Cerebellar cortex (tissue), 1 donor: ENCODE results near the gene ZFAND5.

Source experiments
- DNase-seq: peaks from one replicate; pipeline ENCODE4 v3.0.0-alpha.2; 2015; ENCODE audit warnings: low spot score

ZFAND5 gene

DNA sequence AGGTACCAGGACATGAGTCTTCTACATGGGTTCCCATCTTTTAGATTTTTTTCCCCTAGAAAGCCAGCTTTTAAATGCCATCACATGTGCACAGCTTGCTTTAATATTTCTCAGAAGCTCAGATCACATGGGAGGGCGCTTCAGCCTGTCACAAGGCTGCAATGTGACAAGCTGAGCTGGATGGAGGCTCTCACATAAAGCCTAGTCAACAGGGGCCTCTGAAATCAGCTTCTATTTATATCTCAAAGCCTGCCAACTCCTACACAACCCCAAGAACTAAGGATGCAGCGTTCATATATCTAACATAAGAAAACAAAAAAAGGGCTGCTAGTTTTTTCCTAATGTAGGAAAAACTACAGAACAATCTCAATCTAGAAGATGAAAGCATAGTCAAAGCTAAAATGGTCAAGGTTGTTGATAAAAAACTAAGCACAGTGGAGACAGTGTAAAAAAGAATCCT lies 2.3 kb downstream of the ZFAND5 start:
- DNase-seq = peak; percentile 94

DNA sequence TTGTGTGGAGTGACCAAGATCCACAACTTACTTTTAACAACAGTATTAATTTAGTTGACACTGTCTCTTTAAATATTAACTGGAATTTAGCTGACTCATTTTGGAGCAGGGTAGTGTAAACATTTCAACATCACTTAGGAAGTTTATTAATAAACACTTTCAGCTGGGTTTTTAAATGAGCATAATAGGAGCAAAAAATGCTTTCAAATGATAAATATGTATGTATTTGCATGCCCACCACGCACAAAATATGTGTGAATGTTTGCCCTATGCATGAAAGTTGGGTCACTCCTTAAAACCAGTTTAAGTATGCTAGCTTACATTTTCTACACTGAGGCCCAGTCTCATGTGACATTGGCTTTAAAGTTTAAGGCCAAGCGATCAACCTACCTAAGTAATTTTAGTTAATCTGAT lies 2.9 kb downstream of the ZFAND5 start:
- DNase-seq = no peak

DNA sequence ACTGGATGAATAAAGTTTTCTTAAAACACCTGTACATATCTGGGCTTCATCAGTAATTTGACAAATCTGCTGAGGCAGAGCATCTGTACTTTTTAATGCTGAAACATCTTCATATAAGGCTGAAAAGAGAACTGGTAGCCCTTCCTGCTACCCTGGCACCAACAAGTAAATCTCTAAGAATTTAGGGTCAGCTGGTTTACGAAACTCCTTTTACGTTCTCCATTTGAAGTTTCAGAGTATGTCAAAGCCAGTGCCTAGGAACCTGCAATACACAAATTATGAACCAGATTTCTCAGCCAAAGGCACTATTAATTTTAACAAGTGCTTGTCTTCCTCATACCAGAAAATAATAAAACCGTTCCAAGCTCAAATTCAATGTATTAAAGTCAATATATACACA lies 3.8 kb downstream of the ZFAND5 start:
- peak; percentile 8 for DNase-seq

DNA sequence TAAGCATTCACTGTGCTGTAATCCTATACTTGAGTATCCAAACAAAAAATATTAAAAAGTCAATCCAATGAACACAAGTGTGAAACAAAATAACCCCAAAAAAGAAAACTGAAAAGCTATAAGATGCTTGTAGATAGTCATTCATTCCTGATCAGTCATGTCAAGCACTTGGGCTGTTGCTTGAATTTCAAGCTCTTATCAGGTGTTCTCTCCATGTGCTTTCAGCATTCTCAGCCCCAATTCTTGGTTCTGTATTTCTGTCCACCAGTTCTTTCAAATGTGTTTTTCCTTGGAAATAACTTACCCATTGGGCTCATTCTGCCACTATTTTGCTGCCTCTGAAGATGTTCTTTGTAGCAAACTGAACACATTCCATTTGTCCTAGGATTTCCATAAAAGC lies 4.7 kb downstream of the ZFAND5 start:
- peak; percentile 16 for DNase-seq

DNA sequence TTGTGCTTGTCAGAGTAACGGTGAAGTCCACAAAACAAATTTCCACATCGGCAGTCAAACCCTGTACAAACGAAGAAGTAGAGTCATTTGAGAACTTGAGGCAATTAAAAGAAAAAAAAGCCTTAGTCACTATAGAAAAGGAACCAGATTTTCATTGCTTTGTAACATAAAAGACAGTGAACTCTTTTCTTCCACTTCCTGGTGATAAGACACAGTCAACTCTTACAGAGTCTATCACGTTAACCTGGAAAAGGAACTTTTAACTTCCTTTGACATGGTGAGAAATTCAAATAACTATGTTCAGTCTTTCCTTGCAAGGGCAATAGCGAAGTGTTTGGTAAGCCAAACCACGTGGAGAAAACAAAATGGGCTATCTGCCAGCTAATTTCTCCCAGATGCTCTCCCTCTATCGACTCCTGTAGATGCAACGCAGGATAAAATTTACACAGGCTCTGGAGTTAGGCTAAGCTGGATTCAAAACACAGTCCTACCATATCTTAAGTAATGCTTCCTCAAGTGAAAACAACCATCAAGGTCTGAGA lies 8.9 kb downstream of the ZFAND5 start:
- DNase-seq = peak; percentile 75

DNA sequence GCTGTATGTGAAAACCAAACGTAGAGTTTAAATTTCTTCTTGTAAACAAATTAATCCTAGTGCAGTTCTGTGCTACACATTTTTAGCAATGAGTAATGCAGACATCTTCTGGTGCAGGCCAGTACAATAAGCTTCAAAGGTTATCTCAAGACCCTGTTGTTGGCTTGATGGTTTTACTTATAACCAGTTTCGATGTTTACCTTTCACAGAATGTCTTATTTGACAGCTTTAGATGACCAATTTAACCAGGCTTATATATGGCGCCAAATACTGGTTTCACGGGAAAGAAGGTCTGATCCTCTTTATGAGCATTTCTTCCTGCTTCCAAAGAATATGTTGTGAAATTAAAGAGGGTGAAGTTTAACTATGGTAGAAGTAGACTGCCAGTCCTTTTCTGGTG lies 9.9 kb downstream of the ZFAND5 start:
- no peak for DNase-seq

DNA sequence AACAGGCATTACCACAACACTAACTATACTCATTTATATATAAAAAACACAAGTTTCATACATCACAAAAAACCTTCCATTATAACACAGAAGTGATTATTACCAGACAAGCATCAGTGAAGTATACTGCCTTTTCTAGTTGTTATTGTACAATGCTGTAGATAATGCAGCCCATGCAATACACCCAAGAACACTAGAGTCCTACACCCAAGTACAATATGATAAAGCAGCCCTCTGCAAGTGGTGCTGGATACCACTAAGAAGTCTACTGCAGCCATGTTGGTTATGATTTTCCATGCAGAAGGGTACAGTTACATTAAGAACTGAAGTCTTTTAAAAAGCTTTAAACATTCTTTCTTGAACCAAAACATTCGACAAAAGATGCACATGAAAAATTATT lies 10.3 kb downstream of the ZFAND5 start:
- DNase-seq = no peak

DNA sequence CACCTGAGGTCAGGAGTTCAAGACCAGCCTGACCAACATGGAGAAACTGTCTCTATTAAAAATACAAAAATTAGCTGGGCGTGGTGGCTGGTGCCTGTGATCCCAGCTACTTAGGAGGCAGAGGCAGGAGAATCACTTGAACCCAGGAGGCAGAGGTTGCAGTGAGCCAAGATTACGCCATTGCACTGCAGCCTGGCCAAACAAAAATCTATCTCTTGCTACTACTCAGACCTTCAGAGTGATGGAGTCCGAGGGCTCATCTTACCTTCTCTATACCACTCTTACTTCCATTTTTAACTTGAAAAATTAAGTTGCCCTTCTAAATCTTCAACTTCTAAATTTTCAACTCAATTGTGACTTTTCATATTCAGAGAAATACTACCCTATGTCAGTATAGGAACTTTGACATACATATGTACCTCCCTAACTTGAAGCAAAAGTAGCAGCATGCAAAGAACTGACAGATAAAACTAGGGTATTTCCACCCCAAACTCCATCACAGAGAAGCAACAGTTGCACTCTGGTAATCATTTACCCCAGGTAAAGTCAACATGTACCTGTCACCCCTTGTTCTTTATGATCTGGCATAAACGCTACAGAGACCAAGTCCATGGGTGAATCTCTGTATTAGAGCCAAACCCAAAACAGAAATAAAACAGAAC lies 11.4 kb downstream of the ZFAND5 start:
- no peak for DNase-seq

DNA sequence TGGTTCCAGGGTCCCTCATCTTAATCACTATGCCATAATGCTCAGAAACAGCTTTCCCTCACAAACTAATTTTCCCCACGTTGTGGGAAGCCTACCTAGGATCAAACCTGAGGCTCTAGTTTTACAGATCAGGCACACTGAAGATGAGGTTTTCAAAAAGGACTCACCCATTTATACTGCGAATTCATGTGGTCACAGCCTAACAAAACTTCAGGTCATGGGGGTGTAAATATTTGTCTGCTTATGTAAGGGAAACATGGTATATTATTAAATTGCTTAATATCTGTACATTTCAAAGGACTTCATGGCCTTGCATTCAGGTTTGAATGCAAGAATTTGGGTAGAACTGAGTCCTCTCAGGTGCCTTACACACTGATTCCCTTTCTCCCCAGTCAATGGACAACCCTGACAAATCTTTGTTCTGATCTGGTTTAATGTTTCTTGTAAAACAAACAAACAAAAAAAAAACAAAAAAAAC lies 12.1 kb downstream of the ZFAND5 start:
- no peak for DNase-seq

DNA sequence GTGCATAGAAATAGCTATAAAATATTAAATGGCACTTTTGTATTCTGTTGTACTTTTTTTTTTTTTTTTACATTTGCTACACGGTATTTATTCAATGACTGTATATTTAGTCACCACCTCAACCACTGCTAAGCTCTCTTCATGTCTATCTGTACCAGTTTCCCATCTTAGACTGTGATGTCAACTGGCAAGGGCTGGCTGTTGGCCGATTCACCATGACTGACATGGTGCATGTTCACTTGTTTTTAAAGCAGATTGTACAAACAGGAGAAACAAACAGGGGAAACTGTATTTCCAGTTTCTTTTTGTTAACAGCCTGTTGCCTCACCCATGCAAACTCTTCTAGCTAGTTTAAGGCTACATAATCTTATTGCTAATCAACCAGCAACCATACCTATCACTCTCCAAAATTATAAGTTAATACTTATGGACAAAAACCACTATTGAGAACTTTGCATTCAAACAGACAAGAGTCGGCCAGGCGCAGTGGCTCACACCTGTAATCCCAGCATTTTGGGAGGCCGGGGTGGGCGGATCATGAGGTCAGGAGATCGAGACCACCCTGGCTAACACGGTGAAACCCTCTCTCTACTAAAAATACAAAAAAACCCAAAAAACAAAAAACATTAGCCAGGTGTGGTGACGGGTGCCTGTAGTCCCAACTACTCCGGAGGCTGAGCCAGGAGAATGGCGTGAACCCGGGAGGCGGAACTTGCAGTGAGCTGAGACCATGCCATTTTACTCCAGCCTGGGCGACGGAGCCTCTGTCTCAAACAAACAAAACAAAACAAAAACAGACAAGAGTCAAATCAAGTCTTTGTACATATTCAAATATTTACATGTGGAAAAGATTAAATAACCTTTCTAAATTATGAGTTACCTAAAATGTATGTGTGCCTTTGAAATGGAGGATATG lies 13.2 kb downstream of the ZFAND5 start:
- no peak for DNase-seq

DNA sequence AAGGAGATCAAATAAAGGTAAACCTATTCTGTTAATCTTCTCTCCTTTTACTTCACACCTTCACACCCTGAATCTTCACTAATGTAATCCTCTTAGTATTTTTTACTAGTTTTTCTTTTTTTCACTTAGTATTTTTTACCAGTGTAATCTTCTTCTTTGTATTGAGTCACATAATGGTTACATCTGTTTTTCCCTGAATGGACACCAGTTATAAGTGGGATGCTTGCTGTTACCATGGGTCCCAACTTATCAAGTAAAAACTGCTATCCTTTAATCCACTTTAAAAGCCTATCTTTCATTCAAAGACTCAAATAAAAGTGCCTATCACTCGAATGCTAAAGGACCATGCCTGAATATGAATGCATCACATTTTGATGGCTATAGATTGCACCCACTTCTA lies 15.1 kb downstream of the ZFAND5 start:
- no peak for DNase-seq

DNA sequence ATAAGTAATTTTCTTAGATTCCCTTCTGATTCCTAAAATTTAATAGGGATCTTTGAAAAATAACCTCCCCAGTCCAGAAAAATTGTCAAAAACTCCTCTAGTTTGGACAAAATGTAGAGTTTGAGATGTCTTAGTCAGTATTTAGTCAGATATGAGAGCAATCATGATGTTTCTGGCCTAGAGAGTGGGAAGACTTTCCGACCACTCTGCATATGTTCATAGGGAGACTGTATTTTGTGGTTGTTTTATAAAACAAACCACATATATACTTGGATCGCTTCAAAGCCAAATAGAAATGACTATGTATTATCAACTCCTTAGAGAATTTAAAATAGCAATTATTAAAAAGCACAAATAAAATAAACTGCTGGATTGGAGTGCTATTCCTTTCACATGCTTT lies 15.8 kb downstream of the ZFAND5 start:
- no peak for DNase-seq

DNA sequence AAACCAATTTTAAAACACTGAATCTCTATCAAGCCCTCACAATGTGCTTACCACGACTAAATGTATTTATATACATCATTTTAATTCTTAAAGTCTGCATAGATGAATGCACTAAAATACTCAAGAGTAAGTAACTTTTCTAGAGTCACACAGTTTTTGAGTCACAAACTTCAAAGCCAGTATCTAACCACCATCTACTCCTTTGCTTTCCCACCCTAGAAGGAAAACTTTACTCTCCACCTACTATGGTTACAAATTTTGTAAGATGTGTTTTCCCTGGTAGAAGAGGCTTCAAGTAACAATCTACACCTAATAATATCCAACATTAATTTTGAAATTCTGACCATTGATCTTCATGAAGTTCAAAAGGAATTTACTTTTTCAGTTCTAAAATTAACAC lies 18.7 kb downstream of the ZFAND5 start:
- DNase-seq = no peak

DNA sequence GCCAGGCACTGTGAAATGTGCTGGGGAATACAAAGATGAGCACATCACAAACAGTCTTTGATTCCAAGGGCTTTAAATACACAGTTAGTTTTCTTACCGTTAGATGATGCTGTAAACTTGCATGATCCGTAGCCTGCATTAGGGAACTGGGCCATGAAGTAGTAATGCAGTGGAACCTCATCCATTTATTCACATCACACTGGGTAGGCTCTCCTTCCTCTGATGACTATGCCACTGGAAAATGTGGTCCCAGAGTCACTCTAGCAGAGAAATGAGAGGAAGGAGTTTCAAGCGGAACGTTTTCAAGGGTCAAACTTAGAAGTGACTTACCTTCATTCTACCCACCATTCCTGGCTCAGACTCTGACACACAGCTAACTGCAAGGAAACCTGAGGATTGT lies 26.4 kb downstream of the ZFAND5 start:
- DNase-seq = no peak

DNA sequence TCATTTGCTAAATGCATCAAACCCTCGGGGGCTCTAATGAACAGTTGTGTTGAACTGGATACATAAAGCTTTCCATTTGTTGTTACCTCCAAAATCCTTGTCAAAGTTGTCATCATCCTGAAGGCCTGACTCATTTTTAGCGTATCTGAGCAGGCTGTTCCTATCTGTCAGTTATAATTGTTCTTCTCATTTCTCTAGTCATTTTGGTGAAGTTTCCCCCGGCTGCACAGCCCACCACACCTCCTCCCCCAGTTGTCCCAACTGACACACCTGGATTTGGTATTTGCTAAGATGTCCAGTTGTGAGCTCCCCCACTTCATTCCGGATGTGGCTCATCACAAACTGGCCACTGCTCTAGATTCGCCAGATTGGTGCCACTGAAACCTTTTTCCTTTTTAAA lies 27.7 kb downstream of the ZFAND5 start:
- DNase-seq = no peak

DNA sequence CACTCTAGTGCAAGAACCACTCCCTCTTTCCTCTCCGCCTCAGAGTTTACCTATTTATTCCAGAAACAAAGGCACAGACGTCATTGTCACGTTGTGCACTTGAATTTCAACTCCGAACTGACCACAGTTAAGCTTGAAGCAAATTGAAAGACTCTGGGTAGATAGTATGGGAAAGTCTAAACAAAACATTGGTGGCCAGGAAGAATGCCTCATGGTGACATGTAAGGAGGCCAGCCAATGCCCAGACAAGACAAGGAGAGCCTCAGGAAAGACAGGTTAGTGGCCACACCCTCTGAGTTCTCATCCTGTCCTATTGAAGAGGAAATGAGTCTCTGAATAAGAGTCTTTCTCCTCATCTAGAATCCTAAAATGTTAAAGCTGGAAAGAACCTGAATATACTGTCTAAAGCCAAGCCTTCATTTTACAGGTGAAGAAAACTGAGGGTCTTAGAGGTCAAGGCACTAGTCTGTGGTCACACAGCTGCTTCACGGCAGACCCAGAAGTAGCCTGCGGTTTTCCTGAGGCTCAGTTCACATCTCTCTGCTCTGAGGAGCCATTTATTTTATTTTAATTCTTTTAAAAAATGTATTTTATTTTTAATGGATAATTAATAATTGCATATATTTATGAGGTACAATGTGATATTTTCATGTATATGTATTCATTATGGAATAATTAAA lies 30.2 kb downstream of the ZFAND5 start:
- no peak for DNase-seq

DNA sequence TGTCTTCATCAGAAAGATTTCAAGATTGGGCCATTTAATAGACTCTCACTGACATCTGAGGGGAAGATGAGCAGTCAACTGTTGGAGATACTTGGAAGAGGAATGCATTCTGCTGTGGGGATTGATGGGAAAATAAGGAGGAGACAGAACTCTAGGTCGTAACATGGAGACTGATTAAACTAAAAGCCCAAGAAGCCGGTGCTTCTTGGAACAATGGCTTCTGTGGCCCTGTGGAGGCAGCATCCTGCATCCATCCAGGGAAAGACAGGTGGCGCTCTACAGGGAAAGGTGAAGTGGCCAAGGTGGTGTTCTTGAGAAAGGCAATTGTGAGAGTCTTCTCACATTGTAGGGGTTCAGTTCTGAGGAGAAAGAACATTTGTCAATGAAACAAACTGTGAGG lies 31.3 kb downstream of the ZFAND5 start:
- no peak for DNase-seq

DNA sequence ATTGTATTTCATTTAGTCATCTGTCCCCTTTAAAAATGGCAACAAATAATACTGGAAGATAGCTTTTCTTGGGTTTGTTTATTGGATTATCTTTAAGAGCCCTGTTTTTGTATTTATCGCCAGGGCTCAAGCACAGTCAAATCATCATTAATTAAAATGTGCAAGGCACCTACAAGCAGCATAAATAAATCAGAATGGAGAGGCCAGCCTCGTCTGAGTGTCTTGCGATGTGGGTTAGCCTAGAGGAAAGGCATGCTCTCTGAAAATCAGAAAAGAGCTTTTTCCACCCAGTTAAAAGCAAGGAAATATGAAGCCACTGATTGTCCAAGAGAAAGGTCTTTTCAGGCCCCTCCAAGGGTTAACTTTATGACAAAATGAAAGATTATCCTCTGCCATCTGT lies 31.8 kb downstream of the ZFAND5 start:
- DNase-seq = no peak

DNA sequence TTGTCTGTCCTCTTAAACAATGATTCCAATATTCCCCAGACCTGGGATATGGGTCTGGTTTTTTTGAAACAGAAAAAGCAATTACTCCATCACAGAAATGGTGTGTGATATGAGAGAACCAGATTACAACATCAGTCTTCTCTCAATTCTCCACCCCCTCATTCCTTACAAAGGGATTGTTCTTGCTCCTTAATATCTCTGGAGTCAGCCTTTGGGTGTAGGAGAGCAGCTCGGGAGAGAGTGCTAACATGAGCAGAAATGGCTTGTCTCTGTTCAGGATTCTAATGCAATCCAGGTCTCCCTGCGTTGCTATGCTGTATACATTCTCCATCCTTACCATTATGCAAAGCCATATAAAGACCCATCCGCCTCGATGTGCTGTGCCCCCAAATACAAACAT lies 32.7 kb downstream of the ZFAND5 start:
- no peak for DNase-seq

DNA sequence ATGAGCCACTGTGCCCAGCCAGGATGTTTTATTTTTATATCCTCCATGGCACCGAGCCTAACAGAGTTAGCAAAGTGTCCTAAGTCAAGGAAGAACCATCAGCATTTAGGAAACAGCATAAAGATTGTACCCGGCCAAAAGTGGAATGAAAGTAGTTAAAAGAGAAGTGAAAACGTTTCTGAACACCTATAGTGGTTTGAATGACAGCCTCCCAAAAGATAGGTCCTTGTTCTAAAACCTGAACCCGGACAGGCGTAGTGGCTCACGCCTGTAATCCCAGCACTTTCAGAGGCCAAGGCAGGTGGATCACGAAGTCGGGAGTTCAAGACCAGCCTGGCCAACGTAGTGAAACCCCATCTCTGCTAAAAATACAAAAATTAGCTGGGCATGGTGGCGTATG lies 37.4 kb downstream of the ZFAND5 start:
- DNase-seq = no peak

DNA sequence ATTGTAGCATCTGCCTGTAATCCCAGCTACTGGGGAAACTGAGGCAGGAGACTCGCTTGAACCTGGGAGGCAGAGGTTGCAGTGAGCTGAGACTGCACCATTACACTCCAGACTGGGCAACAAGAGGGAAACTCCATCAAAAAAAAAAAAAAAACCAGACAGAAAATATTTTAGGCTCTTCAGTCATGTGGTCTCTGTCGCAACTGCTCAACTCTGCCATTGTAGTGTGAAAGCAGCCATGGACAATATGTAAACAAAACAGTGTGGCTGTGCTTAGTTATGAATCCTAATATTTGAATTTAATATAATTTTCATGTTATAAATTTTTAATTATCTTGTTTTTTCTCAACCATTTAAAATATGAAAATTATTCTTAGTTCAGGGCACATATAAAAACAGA lies 38.4 kb downstream of the ZFAND5 start:
- no peak for DNase-seq

DNA sequence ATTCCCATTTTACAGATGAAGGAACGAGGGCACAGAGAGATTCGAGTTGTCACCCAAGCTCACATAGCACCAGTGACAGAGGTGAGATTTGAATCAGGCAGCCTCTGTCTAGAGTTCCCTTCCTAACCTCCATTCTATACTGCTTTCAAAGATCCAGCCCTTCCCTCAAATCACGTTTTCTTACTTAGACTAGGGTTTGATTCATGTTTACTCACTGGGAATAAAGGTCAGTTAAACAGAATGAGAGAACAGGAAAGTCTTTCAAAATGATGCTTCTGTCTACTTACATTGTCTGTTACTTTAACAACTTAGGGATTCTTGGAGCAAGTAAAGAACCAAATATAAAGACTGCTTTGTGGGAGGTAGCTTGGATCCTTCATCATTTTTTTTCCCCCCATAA lies 40.0 kb downstream of the ZFAND5 start:
- no peak for DNase-seq

DNA sequence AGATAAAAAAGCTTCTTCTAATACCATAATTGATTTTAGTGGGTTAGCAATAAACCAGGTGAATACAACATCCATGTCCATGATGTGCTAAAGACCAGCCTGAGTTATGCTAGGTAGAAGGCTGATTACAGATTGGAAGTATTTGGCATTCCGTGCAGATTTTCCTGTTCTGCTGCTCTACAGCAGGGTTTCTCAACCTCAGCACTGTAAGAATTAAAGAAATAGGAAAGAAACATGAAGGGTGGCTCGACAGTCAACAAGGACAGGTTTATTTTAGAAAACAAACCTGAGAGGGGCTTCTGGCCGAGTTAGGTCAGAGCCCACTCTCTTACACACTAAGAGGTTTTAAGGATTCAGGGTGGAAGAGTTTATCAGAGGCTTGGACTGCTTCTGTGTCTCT lies 42.3 kb downstream of the ZFAND5 start:
- no peak for DNase-seq
